ENCODE measurements around the gene SCUBE1. TPM values are rescaled to one million over a fixed set of nuclear protein-coding genes. Genes with fewer than 3 reads are reported as not detected.

The SCUBE1 gene
- total and polyA plus RNA-seq, 10 of the 15 experiments (the other 5 are each of a cell fraction or from before 2014, with no cell fraction given) = not detected

DNA sequence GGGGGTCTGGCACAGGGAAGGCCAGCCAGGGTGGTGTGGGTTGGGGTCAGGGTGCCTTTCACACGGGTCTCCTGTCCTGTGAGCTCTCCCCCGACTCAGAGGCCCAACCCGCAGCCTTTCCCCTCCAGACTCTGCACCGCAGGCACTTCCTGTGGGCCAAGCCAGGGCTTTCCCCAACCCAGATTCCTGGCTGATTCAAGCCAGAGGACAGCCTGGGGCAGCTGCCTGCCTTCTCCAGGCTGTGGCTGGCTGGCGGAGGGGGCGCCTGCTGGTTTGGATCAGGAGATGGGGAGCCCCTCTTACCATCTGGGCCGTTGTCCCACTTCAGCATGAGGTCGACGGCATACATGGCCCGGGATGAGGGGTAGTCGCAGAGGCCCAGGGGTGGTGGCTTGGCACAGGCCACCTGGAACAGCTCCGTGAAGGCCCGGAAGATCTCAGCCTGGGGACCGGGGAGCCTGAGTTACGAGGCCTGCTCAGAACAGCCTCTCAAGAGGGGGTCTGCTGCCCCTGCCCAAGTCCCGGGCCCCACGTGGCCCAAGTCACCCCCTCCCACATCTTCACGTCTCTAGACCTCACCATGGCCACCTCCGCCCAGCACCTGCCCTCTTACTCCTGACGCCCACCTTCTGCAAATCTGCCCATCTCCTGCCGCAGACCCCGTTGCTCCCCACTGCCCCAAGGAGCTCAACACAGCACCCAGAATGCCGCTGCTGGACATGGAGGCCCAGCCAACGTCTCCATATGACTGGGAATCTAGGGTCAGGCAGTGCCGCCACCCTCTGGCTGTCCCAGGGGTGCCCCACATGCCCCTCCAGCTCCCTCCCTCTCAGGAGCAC lies 174.5 kb downstream of the SCUBE1 start:
- FAIRE-seq (no peak), ATAC-seq (no peak), DNase-seq (ENCODE audit: low read depth, low spot score) (no peak)
- Histone ChIP-seq H3K79me2 (ENCODE audit: control insufficient read depth, insufficient read depth, low read length) (no peaks in the 10 kb centered on the region), H3K4me1 (ENCODE audit: control insufficient read depth, insufficient read depth, low read length) (no peaks in the 10 kb centered on the region), H3K9ac (ENCODE audit: control insufficient read depth, insufficient read depth, low read length) (no peak overlapping the region), H3K36me3 (ENCODE audit: control insufficient read depth in 2 of 2, insufficient read depth in 2 of 2, low read length in 1 of 2) (peaks cover 2 to 8% of the 10 kb centered on the region in 2 experiments; a peak in 3 of 4 replicates), H3K27me3 (replicated peaks in 1 of 2; ENCODE audit: control insufficient read depth in 2 of 2, insufficient read depth in 2 of 2, low read length in 1 of 2) (no peaks in the 10 kb centered on the region), H3K27ac (ENCODE audit: control insufficient read depth, insufficient read depth) (no peak overlapping the region), H3K4me2 (ENCODE audit: control insufficient read depth, insufficient read depth) (no peak overlapping the region), H3K4me3 (no peak overlapping the region), H2AFZ (ENCODE audit: control insufficient read depth, low read depth, low read length) (no peak overlapping the region), H4K20me1 (ENCODE audit: control insufficient read depth, insufficient read depth) (no peaks in the 10 kb centered on the region), H3K9me3 (replicated peaks; ENCODE audit: control insufficient read depth, insufficient read depth, low read length) (no peaks in the 10 kb centered on the region)
- in situ Hi-C loops (cut with MboI) = no loop called here
- BruUV-seq (replicated peaks) = no TSS peak
- 79% methylated on average over 25 of the region's 25 CpGs for WGBS (ENCODE audit: insufficient coverage, insufficient replicate concordance, low lambda C conversion rate, missing lambda C conversion rate)
- RAD21 ChIA-PET (ENCODE audit: unreplicated experiment) = no interaction called here
- SMC1A ChIA-PET (ENCODE audit: uncharacterized antibody, unreplicated experiment) = interaction anchor here (1.0 kb wide), 1 partner anchor 19 kb away, joined by 3 read pairs; no protein-coding TSS in a partner anchor
- CTCF ChIA-PET = no interaction called here
- POLR2A ChIA-PET = no interaction called here
- intact Hi-C loops (cut with micrococcal nuclease; ENCODE audit: unreplicated experiment) = no loop called here
- no peak for TF ChIP-seq FOS (IDR thresholded peaks at IDR 0.05; ENCODE audit: borderline replicate concordance, extremely low read depth, insufficient read length)
- TF ChIP-seq, protein P1, sequence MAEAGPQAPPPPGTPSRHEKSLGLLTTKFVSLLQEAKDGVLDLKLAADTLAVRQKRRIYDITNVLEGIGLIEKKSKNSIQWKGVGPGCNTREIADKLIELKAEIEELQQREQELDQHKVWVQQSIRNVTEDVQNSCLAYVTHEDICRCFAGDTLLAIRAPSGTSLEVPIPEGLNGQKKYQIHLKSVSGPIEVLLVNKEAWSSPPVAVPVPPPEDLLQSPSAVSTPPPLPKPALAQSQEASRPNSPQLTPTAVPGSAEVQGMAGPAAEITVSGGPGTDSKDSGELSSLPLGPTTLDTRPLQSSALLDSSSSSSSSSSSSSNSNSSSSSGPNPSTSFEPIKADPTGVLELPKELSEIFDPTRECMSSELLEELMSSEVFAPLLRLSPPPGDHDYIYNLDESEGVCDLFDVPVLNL (IDR thresholded peaks at IDR 0.05; ENCODE audit: low read depth, low read length) = no peak
- TF ChIP-seq, protein P2, sequence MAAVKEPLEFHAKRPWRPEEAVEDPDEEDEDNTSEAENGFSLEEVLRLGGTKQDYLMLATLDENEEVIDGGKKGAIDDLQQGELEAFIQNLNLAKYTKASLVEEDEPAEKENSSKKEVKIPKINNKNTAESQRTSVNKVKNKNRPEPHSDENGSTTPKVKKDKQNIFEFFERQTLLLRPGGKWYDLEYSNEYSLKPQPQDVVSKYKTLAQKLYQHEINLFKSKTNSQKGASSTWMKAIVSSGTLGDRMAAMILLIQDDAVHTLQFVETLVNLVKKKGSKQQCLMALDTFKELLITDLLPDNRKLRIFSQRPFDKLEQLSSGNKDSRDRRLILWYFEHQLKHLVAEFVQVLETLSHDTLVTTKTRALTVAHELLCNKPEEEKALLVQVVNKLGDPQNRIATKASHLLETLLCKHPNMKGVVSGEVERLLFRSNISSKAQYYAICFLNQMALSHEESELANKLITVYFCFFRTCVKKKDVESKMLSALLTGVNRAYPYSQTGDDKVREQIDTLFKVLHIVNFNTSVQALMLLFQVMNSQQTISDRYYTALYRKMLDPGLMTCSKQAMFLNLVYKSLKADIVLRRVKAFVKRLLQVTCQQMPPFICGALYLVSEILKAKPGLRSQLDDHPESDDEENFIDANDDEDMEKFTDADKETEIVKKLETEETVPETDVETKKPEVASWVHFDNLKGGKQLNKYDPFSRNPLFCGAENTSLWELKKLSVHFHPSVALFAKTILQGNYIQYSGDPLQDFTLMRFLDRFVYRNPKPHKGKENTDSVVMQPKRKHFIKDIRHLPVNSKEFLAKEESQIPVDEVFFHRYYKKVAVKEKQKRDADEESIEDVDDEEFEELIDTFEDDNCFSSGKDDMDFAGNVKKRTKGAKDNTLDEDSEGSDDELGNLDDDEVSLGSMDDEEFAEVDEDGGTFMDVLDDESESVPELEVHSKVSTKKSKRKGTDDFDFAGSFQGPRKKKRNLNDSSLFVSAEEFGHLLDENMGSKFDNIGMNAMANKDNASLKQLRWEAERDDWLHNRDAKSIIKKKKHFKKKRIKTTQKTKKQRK (IDR thresholded peaks at IDR 0.05; ENCODE audit: low read depth, low read length) = no peak
- no peak for TF ChIP-seq MYB (IDR thresholded peaks at IDR 0.05; ENCODE audit: borderline replicate concordance, low read depth, low read length)
- no peak for TF ChIP-seq SMAD5 (IDR thresholded peaks at IDR 0.05; ENCODE audit: low read depth)
- TF ChIP-seq GABPA (IDR thresholded peaks at IDR 0.05; ENCODE audit: low read depth) = no peak
- TF ChIP-seq CREM (IDR thresholded peaks at IDR 0.05; ENCODE audit: low read depth) = no peak
- no peak for TF ChIP-seq KDM1A (IDR thresholded peaks at IDR 0.05; ENCODE audit: borderline replicate concordance)
- TF ChIP-seq NFYB (IDR thresholded peaks at IDR 0.05; ENCODE audit: insufficient read depth, low read depth, low read length) = no peak
- no peak for TF ChIP-seq TCF3 (IDR thresholded peaks at IDR 0.05; ENCODE audit: borderline replicate concordance, insufficient read depth, low read depth, low read length)
- no peak for TF ChIP-seq ZNF207 (IDR thresholded peaks at IDR 0.05; ENCODE audit: borderline replicate concordance)
- TF ChIP-seq PAX5 (IDR thresholded peaks at IDR 0.05; ENCODE audit: borderline replicate concordance, low read depth, low read length) = no peak
- no peak for TF ChIP-seq YBX1 (IDR thresholded peaks at IDR 0.05)

Measured in GM12878 (cell line).